ENCODE data around the gene ANKRD44.
"Not testable (repeated sequence)": the region's sequence is repeated elsewhere in the genome, so short reads cannot be mapped to it uniquely, and the experiment has no call there.

Gene ANKRD44

GRCh38 chr2:197315371-197315770, 4.8 kb upstream of the ANKRD44 start:
- no peak for DNase-seq

GRCh38 chr2:197312186-197312585, 1.6 kb upstream of the ANKRD44 start:
- no peak for DNase-seq

- no peak for DNase-seq
Observed at GRCh38 chr2:197311421-197312033, 947 bp upstream of the ANKRD44 start.

GRCh38 chr2:197310987-197311420, 424 bp upstream of the ANKRD44 start:
- DNase-seq, result no peak

DNA sequence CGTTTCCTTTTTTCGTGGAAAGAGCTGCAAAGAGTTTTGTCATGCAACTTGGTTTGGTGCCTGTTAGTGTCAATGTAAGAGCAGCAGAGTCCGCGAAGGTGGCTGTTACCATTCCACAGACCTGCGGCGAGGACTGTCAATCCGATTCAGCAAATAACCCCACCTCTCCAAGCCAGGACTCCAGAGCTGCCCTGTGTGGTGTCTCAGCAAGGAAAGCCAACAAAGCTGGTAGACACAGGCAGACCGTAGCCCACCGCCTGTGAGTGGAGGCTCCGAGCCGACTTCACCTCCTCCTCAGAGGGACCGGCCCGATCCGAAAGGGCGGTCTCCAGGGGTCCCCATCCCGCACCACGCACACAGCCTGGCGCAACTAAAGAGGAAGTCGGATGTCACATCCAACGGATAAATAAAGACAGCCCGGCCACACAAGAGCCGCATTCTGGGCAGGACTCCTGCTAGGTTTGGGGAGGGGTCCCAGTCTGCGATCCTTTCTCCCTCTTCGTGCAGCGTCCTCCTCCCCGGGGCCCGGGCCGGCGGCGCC, 819 bp downstream of the ANKRD44 start:
- DNase-seq, result peak; percentile 49

DNA sequence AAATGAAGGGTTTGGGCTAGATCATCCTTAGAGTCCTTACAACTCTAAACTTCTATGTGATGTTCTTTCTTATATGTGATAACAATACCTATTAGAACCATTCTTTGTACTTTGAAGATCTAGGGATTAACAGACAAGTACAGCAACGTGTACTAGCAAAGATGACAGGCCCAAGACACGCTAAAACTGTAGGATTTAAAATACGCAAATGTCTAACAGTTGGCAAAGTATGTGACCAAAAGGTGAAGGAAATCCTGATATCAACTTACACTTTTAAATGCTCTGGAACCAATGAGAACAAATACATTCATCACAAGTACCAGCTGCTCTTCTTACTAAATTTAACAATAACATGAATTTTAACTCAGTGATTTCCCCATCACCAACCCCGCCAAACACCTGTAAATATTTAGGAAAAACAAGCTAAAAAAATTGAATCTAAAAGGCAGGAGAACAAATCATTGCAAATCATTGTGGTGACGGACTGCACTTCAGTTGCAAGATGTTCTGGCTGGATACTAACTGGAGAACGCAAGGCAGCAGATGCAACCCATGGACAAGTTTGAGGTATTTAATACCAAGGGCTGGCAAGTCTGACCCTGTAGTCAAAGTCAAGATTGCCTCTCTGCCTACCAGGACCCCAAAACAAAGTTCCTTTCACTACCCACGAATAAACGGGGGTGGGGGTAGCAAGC, 1.4 kb downstream of the ANKRD44 start:
- peak; percentile 49 for DNase-seq

- DNase-seq, result no peak
Observed at GRCh38 chr2:197308585-197308984, 2.0 kb downstream of the ANKRD44 start.

DNA sequence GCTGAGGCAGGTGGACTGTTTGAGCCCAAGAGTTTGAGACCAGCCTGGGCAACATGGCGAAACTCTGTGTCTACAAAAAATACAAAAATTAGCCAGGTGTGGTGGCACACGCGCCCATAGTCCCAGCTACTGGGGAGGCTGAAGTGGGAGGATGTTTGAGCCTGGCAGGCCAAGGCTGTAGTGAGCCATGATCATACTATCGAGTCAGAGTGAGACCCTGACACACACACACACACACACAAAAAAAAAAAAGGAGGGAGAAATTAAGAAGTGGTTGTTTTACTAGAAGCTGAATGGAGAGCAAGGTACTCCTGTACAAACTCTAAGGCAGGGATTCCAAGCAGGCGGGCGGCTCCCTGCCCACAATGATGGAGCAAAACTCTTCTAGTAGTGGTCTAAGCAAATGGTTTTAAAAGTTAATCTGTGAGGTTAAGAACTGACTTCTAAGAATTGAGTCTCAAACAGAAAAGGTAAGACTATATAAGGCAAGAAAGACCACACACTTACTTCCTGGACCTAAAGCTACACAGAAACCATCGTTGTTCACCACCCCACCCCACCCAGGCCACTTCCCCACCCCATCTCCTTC, 2.6 kb downstream of the ANKRD44 start:
- DNase-seq, result no peak

- peak; percentile 40 for DNase-seq
Observed at GRCh38 chr2:197307236-197307932, 3.2 kb downstream of the ANKRD44 start.

- DNase-seq, result peak; percentile 45
Observed at GRCh38 chr2:197306696-197307040, 3.9 kb downstream of the ANKRD44 start.

DNA sequence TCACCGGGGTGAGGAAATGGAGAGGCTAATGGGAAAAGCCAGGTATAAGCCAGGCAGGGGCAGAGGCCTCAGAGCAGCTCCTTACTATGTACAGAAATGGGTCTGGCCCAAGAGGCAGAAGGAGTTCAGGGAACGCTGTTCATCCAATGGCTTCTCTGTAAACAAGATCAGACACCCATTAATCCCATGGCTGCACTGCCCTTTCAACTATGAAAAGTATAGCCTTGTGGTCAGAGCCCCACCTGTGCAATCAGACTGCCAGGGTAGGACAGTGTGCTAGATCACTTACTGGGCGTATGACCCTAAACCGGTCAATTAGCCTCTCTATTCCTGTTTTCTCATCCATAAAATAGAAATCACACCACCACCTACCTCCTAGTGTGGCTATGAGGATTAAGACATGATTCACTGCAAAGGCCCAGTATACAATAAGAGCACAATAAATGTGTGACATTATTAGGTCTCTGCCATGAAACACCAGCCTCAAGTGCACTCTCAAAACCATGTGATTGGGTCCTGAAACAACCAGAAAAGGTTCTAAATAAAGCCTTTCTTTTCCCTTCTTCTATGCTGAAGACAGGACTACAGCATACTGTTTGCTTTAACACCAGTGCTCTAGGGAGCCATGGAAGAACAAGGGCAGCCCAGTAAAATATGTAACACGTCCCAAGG, 4.4 kb downstream of the ANKRD44 start:
- no peak for DNase-seq

DNA sequence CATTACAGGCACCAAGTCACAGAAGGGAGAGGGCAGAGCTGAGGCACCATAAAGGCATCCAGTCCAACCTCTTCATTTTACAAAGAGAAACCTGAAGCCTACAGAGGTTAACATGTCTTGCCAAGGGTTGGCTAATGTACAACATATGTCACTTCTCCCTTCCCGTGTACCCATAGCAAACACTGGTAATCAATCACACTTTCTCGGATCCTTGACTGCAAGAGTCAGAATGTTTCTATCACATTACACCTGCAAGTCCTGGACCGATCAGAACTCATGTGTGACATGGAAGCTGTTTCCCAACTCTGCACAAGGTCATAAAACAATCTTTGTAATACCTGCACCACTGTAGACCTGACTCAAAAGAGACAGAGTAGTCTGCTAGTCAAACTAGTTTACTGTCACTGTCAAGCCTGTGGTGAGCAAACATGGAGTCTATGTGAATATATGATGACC, 6.0 kb downstream of the ANKRD44 start:
- no peak for DNase-seq

- DNase-seq, result no peak
Observed at GRCh38 chr2:197300139-197300538, 10.4 kb downstream of the ANKRD44 start.

DNA sequence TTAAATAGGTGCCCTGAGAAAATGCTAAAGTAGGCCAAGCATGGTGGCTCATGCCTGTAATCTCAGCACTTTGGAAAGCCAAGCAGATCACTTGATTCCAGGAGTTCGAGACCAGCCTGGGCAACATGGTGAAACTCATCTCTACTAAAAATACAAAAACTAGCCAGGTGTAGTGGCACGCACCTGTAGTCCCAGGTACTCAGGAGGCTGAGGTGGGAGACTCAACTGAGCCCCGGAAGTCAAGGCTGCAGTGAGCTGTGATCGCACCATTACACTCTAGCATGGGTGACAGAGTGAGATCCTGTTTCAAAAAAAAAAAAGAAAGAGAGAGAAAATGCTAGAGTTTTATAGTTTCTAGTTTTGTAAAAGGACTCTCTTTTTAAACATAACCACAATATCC, 12.0 kb downstream of the ANKRD44 start:
- no peak for DNase-seq

- no peak for DNase-seq
Observed at GRCh38 chr2:197297772-197298318, 12.7 kb downstream of the ANKRD44 start.

DNA sequence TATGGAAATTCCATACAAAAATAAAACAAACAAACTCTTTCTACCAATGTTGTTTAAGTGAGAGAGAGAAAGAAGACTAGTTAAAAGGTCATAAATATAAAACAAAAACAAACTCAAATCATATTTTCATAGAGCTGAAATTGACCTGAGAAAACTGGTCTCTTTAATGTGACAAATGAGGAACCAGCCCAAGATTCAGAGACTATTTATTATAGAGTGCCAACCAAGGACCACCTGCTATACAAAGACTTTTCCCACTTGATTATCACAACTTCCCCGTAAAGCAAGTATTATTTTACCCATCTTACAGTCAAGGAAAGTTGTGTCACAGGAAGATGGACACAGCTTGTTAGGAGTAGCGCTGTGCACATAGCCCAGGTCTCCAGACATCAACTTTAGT, 13.3 kb downstream of the ANKRD44 start:
- no peak for DNase-seq

DNA sequence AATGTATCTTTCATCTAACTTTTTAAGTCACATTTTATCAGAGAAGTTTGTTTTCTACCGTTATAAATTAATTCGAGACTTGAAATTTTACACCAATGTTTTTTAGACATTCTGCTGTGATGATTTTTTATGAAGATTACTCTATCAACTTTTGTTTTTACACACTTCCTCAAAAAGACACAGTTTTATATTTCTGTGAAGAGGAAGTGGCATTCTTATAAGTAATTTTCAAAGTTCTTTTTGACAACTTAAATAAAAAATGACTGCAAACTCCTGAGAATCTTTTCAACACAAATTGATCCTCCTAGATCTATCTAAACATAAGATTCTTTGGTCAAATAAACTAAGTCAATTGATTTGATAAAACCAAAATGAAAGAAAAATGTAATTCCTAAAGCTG, 13.7 kb downstream of the ANKRD44 start:
- no peak for DNase-seq

GRCh38 chr2:197294260-197294659, 16.3 kb downstream of the ANKRD44 start:
- no peak for DNase-seq

- DNase-seq, result no peak
Observed at GRCh38 chr2:197293252-197294007, 17.1 kb downstream of the ANKRD44 start.

GRCh38 chr2:197292619-197293018, 18.0 kb downstream of the ANKRD44 start:
- DNase-seq, result no peak

GRCh38 chr2:197287596-197287932, 23.0 kb downstream of the ANKRD44 start:
- not testable (repeated sequence) for DNase-seq
